Memory B cell (primary cell): ENCODE measurements around the gene NECTIN2.
"Not testable (repeated sequence)": the region's sequence is repeated elsewhere in the genome, so short reads cannot be mapped to it uniquely, and the experiment has no call there.

Source experiments
- ATAC-seq: fragments of 150-1000 bp; cut with Tn5 transposase; 2 replicates; pipeline ENCODE4 v1.10.0; 2021; ENCODE audit warnings: low read depth, mild to moderate bottlenecking, moderate library complexity
- DNase-seq, 2 donors: peaks; one replicate each; pipeline ENCODE4 v3.0.0; 2022; ENCODE audit warnings: low spot score in 2 of 2
- H3K27ac Mint-ChIP-seq: one replicate; pipeline ENCODE4 v1.8.0; 2022; ENCODE audit warnings: mild to moderate bottlenecking, moderate library complexity, mixed read lengths
- H3K27me3 Mint-ChIP-seq: one replicate; pipeline ENCODE4 v1.8.0; 2022; ENCODE audit warnings: mixed read lengths
- H3K36me3 Mint-ChIP-seq: one replicate; pipeline ENCODE4 v1.8.0; 2022; ENCODE audit warnings: mild to moderate bottlenecking, mixed read lengths
- H3K4me1 Mint-ChIP-seq: one replicate; pipeline ENCODE4 v1.8.0; 2022; ENCODE audit warnings: mixed read lengths
- H3K4me3 Mint-ChIP-seq: one replicate; pipeline ENCODE4 v1.8.0; 2022; ENCODE audit warnings: mild to moderate bottlenecking, moderate library complexity, mixed read lengths
- H3K9me3 Mint-ChIP-seq: one replicate; pipeline ENCODE4 v1.8.0; 2022; ENCODE audit warnings: mixed read lengths

Gene NECTIN2

GRCh38 chr19:44878120-44878865 is 32.2 kb downstream of the NECTIN2 start:
- ATAC-seq: no peak
- no peaks in the 10 kb centered on the region for H3K9me3 Mint-ChIP-seq
- no peak overlapping the region for H3K4me3 Mint-ChIP-seq
- H3K27me3 Mint-ChIP-seq: peaks cover 24% of the 10 kb centered on the region
- H3K36me3 Mint-ChIP-seq: no peaks in the 10 kb centered on the region
- H3K27ac Mint-ChIP-seq: no peak overlapping the region
- no peaks in the 10 kb centered on the region for H3K4me1 Mint-ChIP-seq
- DNase-seq: no peak

- Mint-ChIP-seq H3K9me3 (no peaks in the 10 kb centered on the region), H3K27ac (no peak overlapping the region), H3K27me3 (peaks cover 24% of the 10 kb centered on the region), H3K36me3 (no peaks in the 10 kb centered on the region), H3K4me3 (no peak overlapping the region), H3K4me1 (no peaks in the 10 kb centered on the region)
- no peak for ATAC-seq
- no peak for DNase-seq
Measured at GRCh38 chr19:44879309-44880065, 33.4 kb downstream of the NECTIN2 start.

- Mint-ChIP-seq H3K36me3 (no peaks in the 10 kb centered on the region), H3K27ac (no peak overlapping the region), H3K4me1 (no peaks in the 10 kb centered on the region), H3K4me3 (no peak overlapping the region), H3K9me3 (no peaks in the 10 kb centered on the region), H3K27me3 (peaks cover 15% of the 10 kb centered on the region)
- ATAC-seq (no peak), DNase-seq (no peak)
Measured at GRCh38 chr19:44882063-44882462, 36.0 kb downstream of the NECTIN2 start.

DNA sequence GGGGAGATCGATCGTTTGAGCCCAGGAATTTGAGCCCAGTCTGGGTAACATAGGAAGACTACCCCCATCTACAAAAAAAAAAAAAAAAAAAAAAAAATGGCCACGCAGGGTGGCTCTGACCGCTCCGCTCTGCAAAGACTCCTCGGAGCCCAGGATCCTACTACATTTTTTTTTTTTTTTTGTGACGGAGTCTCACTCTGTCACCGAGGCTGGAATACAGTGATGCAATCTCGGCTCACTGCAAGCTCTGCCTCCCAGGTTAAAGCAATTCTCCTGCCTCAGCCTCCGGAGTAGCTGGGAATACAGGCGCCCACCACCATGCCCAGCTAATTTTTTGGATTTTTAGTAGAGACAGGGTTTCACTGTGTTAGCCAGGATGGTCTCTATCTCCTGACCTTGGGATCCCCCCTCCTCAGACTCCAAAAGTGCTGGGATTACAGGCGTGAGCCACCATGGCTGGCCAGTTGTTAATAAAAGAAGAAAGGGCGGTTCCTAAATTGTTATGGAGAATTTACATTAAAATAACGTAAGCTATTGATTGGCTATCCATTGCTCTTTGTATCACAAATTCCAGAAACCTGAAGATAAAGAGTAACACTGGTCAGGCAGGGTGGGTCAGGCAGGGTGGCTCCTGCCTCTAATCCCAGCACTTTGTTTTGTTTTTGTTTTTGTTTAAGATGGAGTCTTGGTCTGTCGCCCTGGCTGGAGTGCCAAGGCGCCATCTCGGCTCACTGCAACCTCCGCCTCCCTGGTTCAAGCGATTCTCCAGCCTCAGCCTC is 36.7 kb downstream of the NECTIN2 start:
- not testable (repeated sequence) for DNase-seq, H3K4me3 Mint-ChIP-seq, H3K27ac Mint-ChIP-seq, H3K36me3 Mint-ChIP-seq, ATAC-seq, H3K4me1 Mint-ChIP-seq, H3K9me3 Mint-ChIP-seq
- peaks cover 13% of the 10 kb centered on the region for H3K27me3 Mint-ChIP-seq

DNA sequence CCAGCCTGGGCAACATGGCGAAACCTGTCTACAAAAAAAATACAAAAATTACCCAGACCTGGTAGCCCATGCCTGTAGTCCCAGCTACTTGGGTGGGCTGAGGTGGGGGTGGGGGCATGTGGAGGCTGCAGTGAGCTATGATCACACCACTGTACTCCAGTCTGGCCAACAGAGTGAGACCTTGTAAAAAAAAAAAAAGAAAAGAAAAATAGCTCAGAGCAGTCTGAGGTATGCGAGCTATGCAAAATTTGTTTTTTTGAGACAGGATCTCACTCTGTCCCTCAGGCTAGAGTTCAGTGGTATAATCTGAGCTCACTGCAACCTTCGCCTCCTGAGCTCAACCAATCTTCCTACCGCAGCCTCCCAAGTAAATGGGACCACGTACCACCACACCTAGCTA is 37.8 kb downstream of the NECTIN2 start:
- no peak overlapping the region for H3K4me3 Mint-ChIP-seq
- peaks cover 8% of the 10 kb centered on the region for H3K27me3 Mint-ChIP-seq
- H3K27ac Mint-ChIP-seq: no peak overlapping the region
- ATAC-seq (no peak), DNase-seq (no peak)
- H3K9me3 Mint-ChIP-seq: no peaks in the 10 kb centered on the region
- H3K4me1 Mint-ChIP-seq: no peaks in the 10 kb centered on the region
- no peaks in the 10 kb centered on the region for H3K36me3 Mint-ChIP-seq

DNA sequence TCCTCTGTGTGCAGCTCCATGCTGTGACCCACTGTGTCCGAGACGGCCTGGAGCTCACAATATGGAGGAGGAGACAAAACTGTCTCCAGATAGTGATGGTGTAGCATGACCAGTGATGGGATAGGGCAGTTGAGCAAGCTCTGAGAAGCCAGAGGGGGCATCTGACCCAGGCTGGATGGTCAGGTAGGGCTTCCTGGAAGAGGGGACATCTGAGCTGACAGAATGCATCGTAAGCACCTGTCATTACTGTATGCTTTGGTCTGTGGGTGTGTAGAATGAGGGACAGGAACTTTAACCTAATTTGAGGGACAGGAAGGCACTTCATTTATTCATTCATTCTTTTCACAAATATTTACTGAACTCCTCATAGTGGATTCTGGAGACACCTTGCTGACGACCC is 38.5 kb downstream of the NECTIN2 start:
- Mint-ChIP-seq H3K36me3 (no peaks in the 10 kb centered on the region), H3K4me1 (peaks cover 3% of the 10 kb centered on the region), H3K4me3 (no peak overlapping the region), H3K9me3 (no peaks in the 10 kb centered on the region), H3K27me3 (peaks cover 8% of the 10 kb centered on the region), H3K27ac (no peak overlapping the region)
- DNase-seq (no peak), ATAC-seq (no peak)

- no peak for DNase-seq
- peaks cover 9% of the 10 kb centered on the region for H3K4me1 Mint-ChIP-seq
- H3K9me3 Mint-ChIP-seq: no peaks in the 10 kb centered on the region
- H3K27ac Mint-ChIP-seq: no peak overlapping the region
- H3K27me3 Mint-ChIP-seq: peaks cover 5% of the 10 kb centered on the region
- peaks cover 2% of the 10 kb centered on the region for H3K36me3 Mint-ChIP-seq
- H3K4me3 Mint-ChIP-seq: no peak overlapping the region
- ATAC-seq: no peak
Measured at GRCh38 chr19:44886141-44886540, 40.0 kb downstream of the NECTIN2 start.

DNA sequence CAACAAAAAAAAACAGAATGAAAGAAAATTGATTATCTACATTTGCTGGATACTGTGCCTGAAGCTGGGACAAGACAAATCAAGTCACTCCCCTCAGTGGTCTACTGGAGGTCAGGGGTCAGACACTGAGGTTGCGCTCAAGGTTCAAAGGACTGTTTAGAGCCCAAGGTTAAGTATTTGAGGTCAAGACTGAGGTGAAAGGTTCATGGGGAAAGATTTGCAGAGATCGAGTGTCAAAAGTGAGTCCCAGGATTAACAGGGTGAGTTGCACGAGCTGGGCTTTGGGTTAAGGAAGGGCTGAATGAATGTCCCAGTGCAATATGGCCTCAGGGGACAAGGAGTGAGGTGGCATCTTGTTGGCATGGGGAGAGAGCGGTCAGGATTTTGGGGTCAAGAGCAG is 41.6 kb downstream of the NECTIN2 start:
- Mint-ChIP-seq H3K4me1 (peaks cover 18% of the 10 kb centered on the region), H3K36me3 (peaks cover 2% of the 10 kb centered on the region), H3K4me3 (no peak overlapping the region), H3K9me3 (no peaks in the 10 kb centered on the region), H3K27ac (no peak overlapping the region), H3K27me3 (no peaks in the 10 kb centered on the region)
- DNase-seq (no peak), ATAC-seq (no peak)

GRCh38 chr19:44888335-44888734 is 42.2 kb downstream of the NECTIN2 start:
- H3K9me3 Mint-ChIP-seq, H3K4me3 Mint-ChIP-seq, ATAC-seq, H3K36me3 Mint-ChIP-seq, H3K27me3 Mint-ChIP-seq, DNase-seq, H3K27ac Mint-ChIP-seq: not testable (repeated sequence)
- peaks cover 24% of the 10 kb centered on the region for H3K4me1 Mint-ChIP-seq

- no peaks in the 10 kb centered on the region for H3K27me3 Mint-ChIP-seq
Measured at GRCh38 chr19:44889830-44890365, 43.8 kb downstream of the NECTIN2 start.

DNA sequence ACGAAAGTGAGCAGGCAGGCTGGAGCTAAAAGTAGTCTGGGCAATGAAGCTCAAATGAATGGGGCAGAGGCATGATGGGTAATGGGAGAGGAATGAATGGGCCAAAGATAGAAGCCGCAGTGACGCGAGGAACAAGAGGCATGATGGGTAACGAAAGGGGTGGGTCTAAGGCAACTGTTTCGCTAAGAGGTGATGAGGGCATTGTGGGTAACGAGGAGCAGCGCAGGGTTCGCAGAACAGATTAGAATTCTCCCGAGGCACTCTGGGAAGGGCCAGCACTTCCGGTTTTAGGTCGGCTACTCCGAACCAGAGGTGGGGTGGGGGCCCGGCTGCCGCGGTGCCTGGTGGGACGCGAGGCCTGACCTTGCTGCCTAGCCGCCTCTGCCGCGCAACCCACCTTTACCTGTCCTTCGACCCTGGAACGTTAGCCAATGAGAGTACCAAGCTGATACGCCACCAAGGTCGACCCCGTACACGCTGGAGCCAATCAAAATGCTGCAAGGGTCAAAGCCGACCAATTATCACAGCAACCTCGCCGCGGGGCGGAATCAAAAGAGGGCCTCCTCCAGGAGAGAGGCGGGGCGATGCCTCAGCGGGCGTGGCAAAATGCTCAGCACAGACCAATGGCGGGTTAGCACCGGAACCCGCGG is 44.4 kb downstream of the NECTIN2 start:
- Mint-ChIP-seq H3K4me1 (peaks cover 30% of the 10 kb centered on the region), H3K27me3 (no peaks in the 10 kb centered on the region), H3K36me3 (peaks cover 16% of the 10 kb centered on the region), H3K27ac (peak overlapping the region; percentile 94), H3K9me3 (no peaks in the 10 kb centered on the region), H3K4me3 (peak overlapping the region; percentile 90)
- ATAC-seq: peak; percentile 73
- peak; percentile 95 to 99 for DNase-seq

More at GRCh38 chr19:44889830-44890365, 43.8 kb downstream of the NECTIN2 start:
- Mint-ChIP-seq H3K4me1 (peaks cover 28% of the 10 kb centered on the region), H3K4me3 (peak overlapping the region; percentile 90), H3K27ac (peak overlapping the region; percentile 94), H3K36me3 (peaks cover 13% of the 10 kb centered on the region), H3K9me3 (no peaks in the 10 kb centered on the region)
- DNase-seq (no peak), ATAC-seq (no peak)

DNA sequence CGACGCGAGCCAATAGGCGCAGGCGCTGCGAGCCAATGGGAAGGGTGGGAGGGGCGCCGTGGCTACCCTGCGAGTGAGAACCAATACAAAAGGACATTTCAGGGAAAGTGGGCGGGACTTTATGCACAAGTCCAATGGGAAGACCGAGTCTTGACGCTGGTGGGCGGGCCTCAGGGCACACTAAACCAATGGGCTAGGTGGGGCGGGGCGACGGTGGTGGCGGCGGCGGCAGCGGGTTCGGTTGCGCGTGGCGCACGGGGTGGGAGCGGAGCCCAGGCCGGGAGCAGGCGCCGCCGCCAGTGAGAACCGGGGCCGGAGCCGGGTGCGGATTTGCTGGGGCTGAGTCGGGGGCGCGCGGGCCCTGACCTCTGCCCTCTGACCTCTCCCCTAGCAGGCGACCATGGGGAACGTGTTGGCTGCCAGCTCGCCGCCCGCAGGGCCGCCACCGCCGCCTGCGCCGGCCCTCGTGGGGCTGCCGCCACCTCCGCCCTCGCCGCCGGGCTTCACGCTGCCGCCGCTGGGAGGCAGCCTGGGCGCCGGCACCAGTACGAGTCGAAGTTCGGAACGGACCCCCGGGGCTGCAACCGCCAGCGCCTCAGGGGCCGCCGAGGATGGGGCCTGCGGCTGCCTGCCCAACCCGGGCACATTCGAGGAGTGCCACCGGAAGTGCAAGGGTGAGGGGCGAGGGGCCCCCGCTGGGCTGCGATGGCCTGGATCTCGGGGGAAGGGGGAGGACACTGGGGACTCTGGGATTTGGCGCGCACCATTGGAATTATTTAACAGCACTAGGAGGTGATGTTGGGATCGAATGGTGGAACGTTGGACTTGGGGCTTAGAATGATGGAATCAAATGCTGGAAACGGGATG is 45.2 kb downstream of the NECTIN2 start, which contains the start of gene TOMM40:
TSS of gene TOMM40 (plus strand) at position 239 of the 867 bp plus-strand sequence. CDS start at position 401, 162 bp downstream.
- Mint-ChIP-seq H3K9me3 (no peaks in the 10 kb centered on the region), H3K36me3 (peaks cover 21% of the 10 kb centered on the region), H3K4me3 (peak within 1 kb of the TSS; percentile 90), H3K27ac (peak within 1 kb of the TSS; percentile 94), H3K4me1 (peaks cover 33% of the 10 kb centered on the region), H3K27me3 (no peaks in the 10 kb centered on the region)
- no peak for ATAC-seq
- peak in 1 of 2 donors; percentile 91 for DNase-seq

GRCh38 chr19:44892932-44893331 is 46.8 kb downstream of the NECTIN2 start:
- Mint-ChIP-seq H3K9me3 (no peaks in the 10 kb centered on the region), H3K27me3 (no peaks in the 10 kb centered on the region), H3K27ac (no peak overlapping the region), H3K4me1 (peaks cover 33% of the 10 kb centered on the region), H3K36me3 (peaks cover 24% of the 10 kb centered on the region), H3K4me3 (peak overlapping the region; percentile 85)
- DNase-seq: no peak
- no peak for ATAC-seq
